Measurements from ENCODE around the gene GNL1. TPM values are rescaled to one million over a fixed set of nuclear protein-coding genes. Genes with fewer than 3 reads are reported as not detected.

GNL1 gene
- total and polyA plus RNA-seq, 9 of the 15 experiments (the other 6 are each of a cell fraction or from before 2014, with no cell fraction given) = 0.73 to 112 (median 58.0) TPM

GRCh38 chr6:30530014-30530413, 26.3 kb downstream of the GNL1 start (continued):
- no peak for TF ChIP-seq ZBTB49 (CRISPR knock-in tag; IDR thresholded peaks at IDR 0.05; ENCODE audit: borderline replicate concordance)
- TF ChIP-seq GTF3C2 (IDR thresholded peaks at IDR 0.05; ENCODE audit: borderline replicate concordance, extremely low read depth, insufficient read length) = no peak
- TF ChIP-seq TEAD4 (IDR thresholded peaks at IDR 0.05; ENCODE audit: low read length) = peak; percentile 19; the same call in 1 of the 2 replicates
- TF ChIP-seq TEAD4 (CRISPR knock-in tag; IDR thresholded peaks at IDR 0.05; ENCODE audit: borderline replicate concordance) = no peak
- TF ChIP-seq ZNF785 (CRISPR knock-in tag; IDR thresholded peaks at IDR 0.05) = no peak
- no peak for TF ChIP-seq RFX7 (CRISPR knock-in tag; IDR thresholded peaks at IDR 0.05)
- no peak for TF ChIP-seq IFI16 (CRISPR knock-in tag; IDR thresholded peaks at IDR 0.05)
- no peak for TF ChIP-seq KLF13 (tag; IDR thresholded peaks at IDR 0.05; ENCODE audit: borderline replicate concordance, low read depth)
- no peak for TF ChIP-seq ZNF77 (CRISPR knock-in tag; IDR thresholded peaks at IDR 0.05)
- TF ChIP-seq ZHX1 (conservative IDR thresholded peaks at IDR 0.05; ENCODE audit: low read length) = no peak
- TF ChIP-seq HDAC6 (IDR thresholded peaks at IDR 0.05; ENCODE audit: low read depth, low read length) = no peak
- no peak for TF ChIP-seq MAZ (CRISPR knock-in tag; conservative IDR thresholded peaks at IDR 0.05 in 1 of 2, IDR thresholded peaks at IDR 0.05 in 1 of 2)
- TF ChIP-seq ESRRA (IDR thresholded peaks at IDR 0.05; ENCODE audit: borderline replicate concordance, low read depth) = no peak
- no peak for TF ChIP-seq BRD4 (IDR thresholded peaks at IDR 0.05)
- TF ChIP-seq E2F1 (CRISPR knock-in tag; IDR thresholded peaks at IDR 0.05) = no peak
- no peak for TF ChIP-seq PML (IDR thresholded peaks at IDR 0.05; ENCODE audit: low read length)
- TF ChIP-seq TAF7 (tag; IDR thresholded peaks at IDR 0.05) = no peak
- no peak for TF ChIP-seq NR2C2 (CRISPR knock-in tag; IDR thresholded peaks at IDR 0.05)
- TF ChIP-seq NR2C2 (tag; IDR thresholded peaks at IDR 0.05) = peak; percentile 66
- TF ChIP-seq MAFG (tag; conservative IDR thresholded peaks at IDR 0.05) = peak; percentile 44; the same call in 1 of the 2 replicates
- TF ChIP-seq PHTF2 (CRISPR knock-in tag; IDR thresholded peaks at IDR 0.05) = no peak

Measured in K562 (cell line).